CD4-positive, alpha-beta T cell treated with Interleukin-15 for 4 hours (primary cell): ENCODE measurements around the gene FOXL3.

Source experiments
- DNase-seq: peaks from one replicate; pipeline ENCODE4 v3.0.0-alpha.2; 2020; ENCODE audit warnings: low spot score

Gene FOXL3

GRCh38 chr7:302054-302992, 12.4 kb downstream of the FOXL3 start:
- no peak for DNase-seq

GRCh38 chr7:303425-303824, 13.5 kb downstream of the FOXL3 start:
- no peak for DNase-seq

GRCh38 chr7:303884-304573, 14.1 kb downstream of the FOXL3 start:
- no peak for DNase-seq

- DNase-seq: no peak
Observed at GRCh38 chr7:304574-305409, 14.8 kb downstream of the FOXL3 start.

GRCh38 chr7:305410-306151, 15.6 kb downstream of the FOXL3 start:
- no peak for DNase-seq

GRCh38 chr7:307970-308369, 18.0 kb downstream of the FOXL3 start:
- DNase-seq: no peak

GRCh38 chr7:309586-310228, 19.7 kb downstream of the FOXL3 start:
- DNase-seq: no peak

GRCh38 chr7:311131-311680, 21.2 kb downstream of the FOXL3 start:
- no peak for DNase-seq

- DNase-seq: no peak
Observed at GRCh38 chr7:311796-312195, 21.8 kb downstream of the FOXL3 start.

- no peak for DNase-seq
Observed at GRCh38 chr7:312424-312823, 22.5 kb downstream of the FOXL3 start.

- no peak for DNase-seq
Observed at GRCh38 chr7:314853-315252, 24.9 kb downstream of the FOXL3 start.

GRCh38 chr7:315516-316265, 25.7 kb downstream of the FOXL3 start:
- no peak for DNase-seq

- no peak for DNase-seq
Observed at GRCh38 chr7:317643-318405, 27.9 kb downstream of the FOXL3 start.

GRCh38 chr7:318476-318875, 28.5 kb downstream of the FOXL3 start:
- no peak for DNase-seq

GRCh38 chr7:318878-319661, 29.1 kb downstream of the FOXL3 start:
- no peak for DNase-seq

GRCh38 chr7:320297-320696, 30.3 kb downstream of the FOXL3 start:
- DNase-seq: no peak

- DNase-seq: peak; percentile 85
Observed at GRCh38 chr7:322111-322671, 32.2 kb downstream of the FOXL3 start.

- DNase-seq: no peak
Observed at GRCh38 chr7:322708-323111, 32.7 kb downstream of the FOXL3 start.
